ENCODE data around the gene NTN1.

GRCh38 chr17:8979715-8980114 lies 41.6 kb upstream of the NTN1 start:
- TF ChIP-seq EZH2 (IDR thresholded peaks at IDR 0.05; ENCODE audit: low read depth) = no peak
- TF ChIP-seq CTCF (conservative IDR thresholded peaks at IDR 0.05) = no peak

Data from PC-9 (cell line).